Stimulated activated CD8-positive, alpha-beta memory T cell treated with anti-CD3 and anti-CD28 coated beads, Interleukin-2, amount 100 ng/mL, for 48 hours (primary cell): ENCODE results near the gene WASHC3.

Experiments
- DNase-seq, 2 donors: peaks; one replicate each; pipeline ENCODE4 v3.0.0-alpha.2; 2020; ENCODE audit warnings: low read depth in 2 of 2

Gene WASHC3

DNA sequence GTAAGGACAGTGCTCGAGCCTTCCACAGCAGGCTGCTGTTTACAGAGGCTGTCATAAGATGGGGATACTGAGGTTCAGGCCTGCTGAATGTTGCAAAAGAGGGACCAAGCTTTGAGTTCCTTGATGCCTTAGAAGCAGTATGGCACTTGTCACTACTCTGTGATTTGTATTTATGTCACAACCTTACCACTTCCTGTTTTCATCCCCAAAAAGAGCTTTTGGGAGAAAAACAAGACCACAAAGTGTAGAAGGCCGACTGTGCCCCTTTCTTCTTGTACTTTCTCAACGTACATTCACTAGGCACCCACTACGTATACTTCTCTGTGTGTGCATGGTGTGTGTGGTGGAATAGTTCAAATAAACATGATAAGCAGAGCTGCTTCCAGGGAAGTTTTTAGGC is 94.3 kb downstream of the WASHC3 start:
- DNase-seq = no peak

GRCh38 chr12:101966496-101966895 is 95.3 kb downstream of the WASHC3 start:
- no peak for DNase-seq

GRCh38 chr12:101963697-101964096 is 98.1 kb downstream of the WASHC3 start:
- DNase-seq = no peak
